ENCODE results near the gene UNC5CL. TPM values are rescaled to one million over a fixed set of nuclear protein-coding genes. Genes with fewer than 3 reads are reported as not detected.
"Not testable (repeated sequence)": the region's sequence is repeated elsewhere in the genome, so short reads cannot be mapped to it uniquely, and the experiment has no call there.

The UNC5CL gene
- total RNA-seq, 3 donors from 2014 or later (not counting 1 experiment from before 2014, with no cell fraction given), result 2.1 to 5.3 (median 4.4) TPM

DNA sequence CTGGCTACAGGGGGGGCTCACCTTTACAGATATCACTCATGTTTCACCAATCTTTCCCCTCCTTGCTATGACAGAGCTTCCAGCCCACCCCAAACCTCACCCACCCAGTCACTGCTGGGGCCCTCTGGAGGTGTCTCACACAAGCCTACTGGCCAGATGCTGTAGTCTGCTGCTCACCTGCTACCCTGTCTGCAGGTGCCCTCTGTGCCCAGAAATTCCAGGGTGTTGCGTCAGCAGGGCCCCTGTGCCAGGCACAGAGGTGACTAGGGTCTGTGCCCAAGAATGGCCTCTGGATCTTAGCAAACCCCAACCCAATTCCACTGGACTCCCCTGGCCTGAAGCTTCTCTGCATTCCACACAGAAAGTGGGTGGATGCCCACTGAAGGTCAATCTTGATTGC lies 21.4 kb downstream of the UNC5CL start:
- Mint-ChIP-seq H3K27ac (no peak overlapping the region), H3K4me1 (no peaks in the 10 kb centered on the region), H3K9me3 (no peaks in the 10 kb centered on the region), H3K36me3 (no peaks in the 10 kb centered on the region), H3K27me3 (ENCODE audit: low read depth in 2 of 2) (peaks cover 0 to 2% of the 10 kb centered on the region in 2 donors), H3K4me3 (no peak overlapping the region)
- DNase-seq (no peak), ATAC-seq (no peak)
- intact Hi-C loops (cut with micrococcal nuclease), result no loop called here
- H3K27me3 ChIP-seq (ENCODE audit: control insufficient read depth, insufficient read depth, low read length), result no peaks in the 10 kb centered on the region
- TF ChIP-seq CTCF (IDR thresholded peaks at IDR 0.05), result no peak
- H3K36me3 ChIP-seq (ENCODE audit: control insufficient read depth, insufficient read depth, low read length), result no peaks in the 10 kb centered on the region
- no peaks in the 10 kb centered on the region for H3K9me3 ChIP-seq (ENCODE audit: control insufficient read depth, insufficient read depth, low read length)
- WGBS (ENCODE audit: insufficient coverage), result 88% methylated on average over 1 of the region's 1 CpG
- no peak overlapping the region for H3K4me3 ChIP-seq (ENCODE audit: low read length)
- no peaks in the 10 kb centered on the region for H3K4me1 ChIP-seq (ENCODE audit: control insufficient read depth, insufficient read depth, low read length)
- no peak overlapping the region for H3K27ac ChIP-seq (ENCODE audit: low read length)

DNA sequence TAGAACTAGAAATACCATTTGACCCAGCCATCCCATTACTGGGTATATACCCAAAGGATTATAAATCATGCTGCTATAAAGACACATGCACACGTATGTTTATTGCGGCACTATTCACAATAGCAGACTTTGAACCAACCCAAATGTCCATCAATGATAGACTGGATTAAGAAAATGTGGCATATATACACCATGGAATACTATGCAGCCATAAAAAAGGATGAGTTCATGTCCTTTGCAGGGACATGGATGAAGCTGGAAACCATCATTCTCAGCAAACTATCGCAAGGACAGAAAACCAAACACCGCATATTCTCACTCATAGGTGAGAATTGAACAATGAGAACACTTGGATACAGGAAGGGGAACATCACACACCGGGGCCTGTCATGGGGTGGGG lies 23.2 kb downstream of the UNC5CL start:
- H3K27me3 Mint-ChIP-seq (ENCODE audit: low read depth in 2 of 2); H3K4me3 ChIP-seq (ENCODE audit: low read length); H3K27me3 ChIP-seq (ENCODE audit: control insufficient read depth, insufficient read depth, low read length); H3K4me1 ChIP-seq (ENCODE audit: control insufficient read depth, insufficient read depth, low read length); H3K27ac Mint-ChIP-seq; H3K9me3 Mint-ChIP-seq; H3K4me3 Mint-ChIP-seq; H3K9me3 ChIP-seq (ENCODE audit: control insufficient read depth, insufficient read depth, low read length); DNase-seq; H3K36me3 Mint-ChIP-seq; H3K4me1 Mint-ChIP-seq; ATAC-seq; intact Hi-C loops (cut with micrococcal nuclease); H3K27ac ChIP-seq (ENCODE audit: low read length); H3K36me3 ChIP-seq (ENCODE audit: control insufficient read depth, insufficient read depth, low read length): not testable (repeated sequence)
- WGBS (ENCODE audit: insufficient coverage), result 96% methylated on average over 2 of the region's 5 CpGs

DNA sequence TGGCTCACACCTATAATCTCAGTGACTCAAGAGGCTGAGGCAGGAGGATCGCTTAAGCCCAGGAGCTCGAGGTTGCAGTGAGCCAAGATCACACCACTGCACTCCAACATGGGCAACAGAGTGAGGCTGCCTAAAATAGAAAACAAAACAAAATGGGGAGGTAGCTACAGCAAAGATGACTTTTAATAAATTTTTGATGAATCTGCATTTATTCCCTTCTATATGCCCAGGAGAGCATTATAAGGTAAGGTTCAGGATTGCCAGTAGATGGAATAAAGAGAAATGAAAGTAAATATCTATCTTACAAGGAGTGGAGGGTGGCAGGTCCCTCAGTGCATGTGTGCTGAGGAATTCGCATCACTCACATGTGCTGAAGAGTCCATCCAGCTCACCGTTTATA lies 24.2 kb downstream of the UNC5CL start:
- Mint-ChIP-seq H3K9me3 (no peaks in the 10 kb centered on the region), H3K27ac (no peak overlapping the region), H3K4me1 (no peaks in the 10 kb centered on the region), H3K4me3 (no peak overlapping the region), H3K27me3 (ENCODE audit: low read depth in 2 of 2) (peaks cover 0 to 2% of the 10 kb centered on the region in 2 donors), H3K36me3 (no peaks in the 10 kb centered on the region)
- Histone ChIP-seq H3K9me3 (ENCODE audit: control insufficient read depth, insufficient read depth, low read length) (no peaks in the 10 kb centered on the region), H3K27me3 (ENCODE audit: control insufficient read depth, insufficient read depth, low read length) (no peaks in the 10 kb centered on the region), H3K36me3 (ENCODE audit: control insufficient read depth, insufficient read depth, low read length) (no peaks in the 10 kb centered on the region), H3K4me3 (ENCODE audit: low read length) (no peak overlapping the region), H3K4me1 (ENCODE audit: control insufficient read depth, insufficient read depth, low read length) (no peaks in the 10 kb centered on the region), H3K27ac (ENCODE audit: low read length) (no peak overlapping the region)
- DNase-seq (no peak), ATAC-seq (no peak)
- TF ChIP-seq CTCF (IDR thresholded peaks at IDR 0.05), result no peak
- 92% methylated on average over 4 of the region's 4 CpGs for WGBS (ENCODE audit: insufficient coverage)
- intact Hi-C loops (cut with micrococcal nuclease), result no loop called here

DNA sequence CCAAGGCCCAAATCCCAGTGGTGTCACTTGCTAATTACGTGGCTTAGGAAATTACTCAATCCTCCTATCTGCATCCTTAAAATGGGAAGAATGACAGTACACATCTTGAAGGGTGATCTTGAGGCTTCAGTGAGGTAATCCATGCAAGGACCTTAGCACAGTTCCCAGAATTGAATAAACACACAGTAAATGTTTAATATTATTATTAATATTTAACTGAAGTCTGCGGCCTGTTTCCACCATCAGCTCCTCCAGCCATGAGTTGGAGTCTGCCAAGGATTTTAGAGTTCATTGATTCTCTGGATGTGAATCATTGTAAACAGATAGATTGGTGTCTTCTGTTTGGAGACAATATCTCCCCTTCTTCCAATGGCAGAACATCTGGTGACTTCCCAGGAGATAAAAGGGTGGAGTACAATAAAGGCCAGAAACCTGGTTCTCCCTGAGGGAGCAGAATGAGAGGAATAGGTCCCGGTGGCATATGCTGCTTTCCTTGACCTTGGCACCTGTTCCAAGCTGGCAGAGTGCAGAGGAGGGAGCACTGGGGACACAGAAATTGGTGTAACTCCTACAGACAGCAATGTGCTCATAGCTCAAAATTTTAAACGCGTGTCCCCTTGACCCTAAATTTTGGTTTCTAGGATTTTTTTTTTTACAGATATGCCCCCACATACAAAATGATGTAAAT lies 25.4 kb downstream of the UNC5CL start:
- H3K27ac ChIP-seq (ENCODE audit: low read length), result no peak overlapping the region
- H3K9me3 ChIP-seq (ENCODE audit: control insufficient read depth, insufficient read depth, low read length), result no peaks in the 10 kb centered on the region
- Mint-ChIP-seq H3K27me3 (ENCODE audit: low read depth in 2 of 2) (peaks cover 0 to 2% of the 10 kb centered on the region in 2 donors), H3K9me3 (no peaks in the 10 kb centered on the region), H3K27ac (no peak overlapping the region), H3K4me3 (no peak overlapping the region), H3K36me3 (no peaks in the 10 kb centered on the region), H3K4me1 (no peaks in the 10 kb centered on the region)
- WGBS (ENCODE audit: insufficient coverage), result 95% methylated on average over 4 of the region's 5 CpGs
- H3K36me3 ChIP-seq (ENCODE audit: control insufficient read depth, insufficient read depth, low read length), result no peaks in the 10 kb centered on the region
- intact Hi-C loops (cut with micrococcal nuclease), result no loop called here
- no peak overlapping the region for H3K4me3 ChIP-seq (ENCODE audit: low read length)
- TF ChIP-seq CTCF (IDR thresholded peaks at IDR 0.05), result no peak
- ATAC-seq (no peak), DNase-seq (no peak)
- no peaks in the 10 kb centered on the region for H3K4me1 ChIP-seq (ENCODE audit: control insufficient read depth, insufficient read depth, low read length)
- no peaks in the 10 kb centered on the region for H3K27me3 ChIP-seq (ENCODE audit: control insufficient read depth, insufficient read depth, low read length)
